Measurements from ENCODE around the gene FSTL3.

FSTL3 gene

DNA sequence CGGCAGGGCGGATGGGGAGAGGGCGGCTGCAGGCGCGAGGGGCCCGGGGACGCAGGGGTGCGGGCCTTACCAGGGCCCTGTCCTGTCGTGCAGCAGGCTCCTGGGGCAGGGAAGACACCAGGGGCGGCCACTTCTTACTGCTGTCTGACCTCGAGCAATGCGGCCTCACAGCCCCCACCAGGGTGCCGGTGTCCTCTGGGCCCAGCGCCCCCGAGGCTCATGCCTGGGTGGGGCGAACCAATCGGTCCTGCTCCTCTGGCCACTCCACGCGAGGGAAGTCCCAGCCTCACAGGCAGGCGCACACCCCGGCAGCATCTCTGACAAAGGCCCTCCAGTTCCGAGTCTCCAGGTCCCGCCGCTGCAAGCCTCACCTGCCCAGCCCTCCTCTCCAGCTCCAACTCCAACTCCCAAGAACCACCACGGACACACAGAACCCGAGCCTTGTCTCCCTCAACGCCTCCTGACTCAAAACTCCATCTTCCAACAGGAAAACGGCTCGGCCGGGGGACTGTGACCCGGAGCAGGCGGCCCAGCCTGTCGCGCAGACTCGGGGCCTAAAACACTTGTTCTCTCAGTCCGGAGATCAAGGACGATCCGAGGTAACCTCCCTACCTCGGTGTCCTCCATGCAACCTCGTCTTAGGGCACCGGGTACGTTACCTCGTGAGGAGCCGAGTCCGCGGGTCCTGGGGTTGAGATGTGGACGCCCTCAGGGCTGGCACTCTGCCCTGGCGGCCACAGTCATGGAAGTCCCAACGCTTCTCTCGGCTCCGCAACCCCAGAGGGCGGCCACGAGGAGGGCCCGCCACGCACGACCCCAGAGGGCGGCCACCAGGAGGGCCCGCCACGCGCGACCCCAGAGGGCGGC, 30.0 kb upstream of the FSTL3 start:
- no peak for DNase-seq

- no peak for DNase-seq
Observed at GRCh38 chr19:646779-647565, 29.2 kb upstream of the FSTL3 start.

GRCh38 chr19:647566-648284, 28.5 kb upstream of the FSTL3 start:
- DNase-seq, result no peak

DNA sequence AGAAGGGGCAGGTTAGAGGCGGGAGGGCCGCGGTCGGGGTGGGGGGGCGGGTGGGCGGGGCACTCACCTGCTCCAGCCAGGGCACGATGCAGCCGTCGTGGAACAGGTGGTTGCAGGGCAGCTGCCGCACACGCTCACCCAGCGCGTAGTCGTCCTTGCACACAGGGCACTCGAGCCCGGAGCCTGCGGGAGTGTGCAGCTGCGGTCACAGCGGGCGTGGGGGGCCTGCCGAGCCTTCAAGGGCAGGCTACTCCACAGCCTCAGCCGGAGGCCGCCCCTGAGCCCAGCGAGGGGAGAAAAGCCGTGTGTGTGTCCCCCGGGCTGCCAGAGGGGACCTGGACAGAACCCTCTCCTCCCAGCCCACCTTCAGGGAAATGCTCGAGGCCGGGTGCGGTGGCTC, 27.9 kb upstream of the FSTL3 start:
- DNase-seq, result no peak

- no peak for DNase-seq
Observed at GRCh38 chr19:648904-649801, 27.0 kb upstream of the FSTL3 start.

- DNase-seq, result no peak
Observed at GRCh38 chr19:650121-650520, 26.1 kb upstream of the FSTL3 start.

GRCh38 chr19:651114-651818, 24.9 kb upstream of the FSTL3 start:
- DNase-seq, result no peak

GRCh38 chr19:651991-652390, 24.2 kb upstream of the FSTL3 start:
- no peak for DNase-seq

- no peak for DNase-seq
Observed at GRCh38 chr19:652467-653389, 23.5 kb upstream of the FSTL3 start.

- no peak for DNase-seq
Observed at GRCh38 chr19:653425-653824, 22.8 kb upstream of the FSTL3 start.

- DNase-seq, result no peak
Observed at GRCh38 chr19:655691-656090, 20.5 kb upstream of the FSTL3 start.

GRCh38 chr19:656751-657559, 19.2 kb upstream of the FSTL3 start:
- no peak for DNase-seq

- DNase-seq, result no peak
Observed at GRCh38 chr19:657611-658010, 18.6 kb upstream of the FSTL3 start.

DNA sequence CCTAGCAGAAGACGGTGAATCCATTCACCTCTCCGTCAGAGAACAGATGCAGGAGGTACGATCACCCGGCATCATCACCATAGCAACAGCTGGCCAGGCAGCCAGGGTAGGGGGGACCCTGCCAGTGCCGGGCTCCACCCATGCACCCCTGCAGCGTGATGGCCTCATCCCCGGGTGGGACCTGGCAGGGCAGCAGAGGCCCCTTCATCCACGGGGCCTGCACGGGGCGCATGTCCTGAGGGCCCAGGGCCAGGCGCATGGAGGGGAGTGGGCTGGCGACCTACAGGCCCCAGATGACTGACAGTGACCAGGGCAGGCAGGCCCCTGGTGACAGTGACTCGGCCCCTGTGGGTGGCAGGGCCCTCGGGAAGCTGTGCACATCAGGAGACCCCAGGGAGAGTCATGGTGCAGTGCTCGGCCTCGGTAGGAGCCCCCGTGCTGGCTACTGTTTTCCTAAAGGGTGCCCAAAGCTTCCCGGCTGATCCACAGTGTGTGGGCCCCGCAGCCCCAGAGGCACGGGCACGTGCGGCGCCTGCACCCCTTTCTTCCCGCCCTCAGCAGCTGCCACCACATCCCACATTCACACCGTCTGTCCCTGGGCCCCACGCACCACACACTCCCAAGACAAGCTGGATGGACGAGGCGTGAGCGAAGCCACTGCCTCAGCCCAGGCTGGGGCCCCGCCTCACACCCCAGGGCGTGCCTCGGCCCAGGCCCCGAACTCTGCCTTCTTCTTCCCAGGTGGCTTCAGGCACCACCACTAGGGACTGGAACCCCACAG, 17.9 kb upstream of the FSTL3 start:
- DNase-seq, result no peak

- no peak for DNase-seq
Observed at GRCh38 chr19:658916-659839, 17.0 kb upstream of the FSTL3 start.

DNA sequence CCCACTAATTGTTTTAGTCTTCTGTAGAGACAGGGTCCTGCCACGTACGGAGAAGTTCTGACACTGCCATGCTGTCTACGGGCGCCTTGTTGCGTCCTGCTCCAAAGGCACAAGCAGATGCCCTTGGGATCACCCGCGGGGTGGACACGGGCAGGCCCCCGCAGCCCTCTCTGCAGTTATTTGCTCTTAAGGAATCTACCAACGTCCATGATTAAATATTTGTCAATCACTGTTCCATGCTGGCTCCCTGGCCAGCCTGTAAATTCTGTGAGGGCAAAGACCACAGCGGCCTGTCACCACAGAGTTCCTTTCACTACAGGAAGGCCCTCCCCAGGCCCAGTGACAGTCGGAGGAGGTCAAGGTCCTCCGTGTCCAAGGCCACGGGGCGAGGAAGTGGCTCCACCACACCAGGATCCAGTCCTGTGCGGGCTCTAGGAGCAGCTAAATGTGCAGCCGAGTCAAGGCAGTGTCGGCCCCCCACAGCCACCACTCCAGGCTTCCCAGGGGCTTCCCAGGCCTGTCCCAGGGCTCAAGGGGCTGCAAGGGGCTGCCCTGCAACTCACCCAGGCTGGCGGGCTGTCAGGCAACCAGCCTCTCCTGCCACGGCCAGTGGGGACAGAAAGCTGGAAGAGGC, 15.3 kb upstream of the FSTL3 start:
- no peak for DNase-seq

Data from NCI-H69 (cell line).